ENCODE results near the gene G0S2.
A peak's percentile ranks its signal among the peaks of the same experiment; 100 is the strongest.

GRCh38 chr1:209704584-209704983 is 29.4 kb downstream of the G0S2 start, which contains the start of gene HSD11B1:
- TF ChIP-seq POLR2A (IDR thresholded peaks at IDR 0.05): peak in 1 of 2 donors; percentile 23
- no peak for TF ChIP-seq CTCF (IDR thresholded peaks at IDR 0.05)
- TF ChIP-seq POLR2AphosphoS5 (IDR thresholded peaks at IDR 0.05; ENCODE audit: insufficient read depth in 1 of 2, low read depth in 1 of 2): peak in 1 of 2 donors; percentile 45
